ENCODE results near the gene HECW1. TPM values are rescaled to one million over a fixed set of nuclear protein-coding genes. Genes with fewer than 3 reads are reported as not detected.
"Not testable (repeated sequence)": the region's sequence is repeated elsewhere in the genome, so short reads cannot be mapped to it uniquely, and the experiment has no call there.

The HECW1 gene
- polyA plus RNA-seq, 3 donors = 6.6 to 7.0 (median 6.7) TPM

- no peak for DNase-seq (ENCODE audit: extremely low read depth in 1 of 11, low read depth in 9 of 11, low spot score in 4 of 11)
Measured at GRCh38 chr7:43590862-43591557, 478.6 kb downstream of the HECW1 start.

GRCh38 chr7:43591558-43592180 lies 479.2 kb downstream of the HECW1 start:
- DNase-seq (ENCODE audit: extremely low read depth in 1 of 11, low read depth in 9 of 11, low spot score in 4 of 11) = no peak

- DNase-seq (ENCODE audit: extremely low read depth in 1 of 11, low read depth in 9 of 11, low spot score in 4 of 11) = no peak
Measured at GRCh38 chr7:43592326-43592725, 479.9 kb downstream of the HECW1 start.

GRCh38 chr7:43593010-43593409 lies 480.6 kb downstream of the HECW1 start:
- no peak for DNase-seq (ENCODE audit: extremely low read depth in 1 of 11, low read depth in 9 of 11, low spot score in 4 of 11)

GRCh38 chr7:43594020-43594419 lies 481.6 kb downstream of the HECW1 start:
- no peak for DNase-seq (ENCODE audit: extremely low read depth in 1 of 11, low read depth in 9 of 11, low spot score in 4 of 11)

GRCh38 chr7:43596426-43596825 lies 484.0 kb downstream of the HECW1 start:
- DNase-seq (ENCODE audit: extremely low read depth in 1 of 11, low read depth in 9 of 11, low spot score in 4 of 11) = not testable (repeated sequence)

GRCh38 chr7:43600056-43600455 lies 487.6 kb downstream of the HECW1 start:
- DNase-seq (ENCODE audit: extremely low read depth in 1 of 11, low read depth in 9 of 11, low spot score in 4 of 11) = no peak

GRCh38 chr7:43602256-43602655 lies 489.8 kb downstream of the HECW1 start:
- DNase-seq (ENCODE audit: extremely low read depth in 1 of 11, low read depth in 9 of 11, low spot score in 4 of 11) = no peak

GRCh38 chr7:43604251-43604650 lies 491.8 kb downstream of the HECW1 start:
- no peak for DNase-seq (ENCODE audit: extremely low read depth in 1 of 11, low read depth in 9 of 11, low spot score in 4 of 11)

- no peak for DNase-seq (ENCODE audit: extremely low read depth in 1 of 11, low read depth in 9 of 11, low spot score in 4 of 11)
Measured at GRCh38 chr7:43609097-43609496, 496.6 kb downstream of the HECW1 start.

GRCh38 chr7:43612128-43612527 lies 499.7 kb downstream of the HECW1 start:
- DNase-seq (ENCODE audit: extremely low read depth in 1 of 11, low read depth in 9 of 11, low spot score in 4 of 11) = no peak

- no peak for DNase-seq (ENCODE audit: extremely low read depth in 1 of 11, low read depth in 9 of 11, low spot score in 4 of 11)
Measured at GRCh38 chr7:43612599-43613589, 500.4 kb downstream of the HECW1 start.

Other genes with a start within 250 kb of the HECW1 start
- gene C7orf25, start 200.6 kb upstream of the HECW1 start, polyA plus RNA-seq (ENCODE audit: insufficient read length in 3 of 3) = 1 to 10 TPM; 4.4 to 8.0 (median 6.2) TPM
- gene PSMA2, start 180.5 kb upstream of the HECW1 start, polyA plus RNA-seq (ENCODE audit: insufficient read length in 3 of 3) = 100 to 1,000 TPM; 254 to 335 (median 280) TPM
- gene MRPL32, start 180.3 kb upstream of the HECW1 start, polyA plus RNA-seq (ENCODE audit: insufficient read length in 3 of 3) = 100 to 1,000 TPM in 1 of 3 donors, 10 to 100 TPM in 2; 91.2 to 118 (median 97.0) TPM

All from renal cortex interstitium (tissue), 11 donors.